Heart right ventricle (tissue), 16 donors: Measurements from ENCODE around the gene POLE2. TPM values are rescaled to one million over a fixed set of nuclear protein-coding genes. Genes with fewer than 3 reads are reported as not detected.

Experiments
- ATAC-seq, 8 donors: fragments of 200-7000 bp; cut with Tn5 transposase; one replicate each; pipeline ENCODE4 v1.9.1; 2020; ENCODE audit warnings: mild to moderate bottlenecking in 8 of 8, moderate library complexity in 8 of 8, moderate number of reproducible peaks in 1 of 8
- DNase-seq, 2 donors: peaks; one replicate each; pipeline ENCODE4 v3.0.0-alpha.2; 2020
- H3K27ac ChIP-seq, 10 donors: fragments of 200-600 bp; sonication (generic) in 2 of 10; one replicate each; pipeline versions ENCODE4 v1.5.0 to v1.8.0; 2020 to 2022; ENCODE audit warnings: mild to moderate bottlenecking in 3 of 10
- H3K27me3 ChIP-seq, 7 donors: fragments of 200-600 bp; one replicate each; pipeline ENCODE4 v1.8.0; 2021 to 2022; ENCODE audit warnings: mild to moderate bottlenecking in 2 of 7
- H3K36me3 ChIP-seq, 9 donors: fragments of 200-600 bp; sonication (generic) in 1 of 9; one replicate each; pipeline versions ENCODE4 v1.5.0 to v1.8.0; 2020 to 2022; ENCODE audit warnings: mild to moderate bottlenecking in 2 of 9
- H3K4me1 ChIP-seq, 9 donors: fragments of 200-600 bp; sonication (generic) in 1 of 9; one replicate each; pipeline versions ENCODE4 v1.5.0 to v1.8.0; 2020 to 2022; ENCODE audit warnings: mild to moderate bottlenecking in 4 of 9
- H3K4me3 ChIP-seq, 10 donors: fragments of 200-600 bp; sonication (generic) in 2 of 10; one replicate each; pipeline versions ENCODE4 v1.5.0 to v1.8.0; 2020 to 2022; ENCODE audit warnings: mild to moderate bottlenecking in 7 of 10, moderate library complexity in 2 of 10
- H3K9me3 ChIP-seq, 11 donors: fragments of 200-600 bp in 10 of 11; sonication (generic) in 2 of 11; one replicate each; pipeline versions ENCODE4 v1.5.0 to v1.8.0; 2013 to 2022; ENCODE audit warnings: mild to moderate bottlenecking in 2 of 11, control low read depth in 1 of 11, moderate library complexity in 1 of 11
- WGBS, 2 donors: extraction: QIAGEN DNeasy Blood & Tissue Kit; methylation state at CpG; one replicate each; pipeline ENCODE4 v1.1.7; 2013; ENCODE audit warnings: inconsistent platforms in 1 of 2; 5-methylcytosine and 5-hydroxymethylcytosine counted together
- intact Hi-C, 10 donors: fragments of 100-400 bp; cut with DNase I; formaldehyde crosslinking; loops; one replicate each; pipeline versions ENCODE4 v1.11.1 to v1.14.2; 2022
- polyA plus RNA-seq, 2 donors: library from polyadenylated mRNA; stranded (reverse); fragments of 200-250 nt; gene quantifications; one replicate each; pipeline ENCODE4 v1.2.3, GENCODE V29; 2013
- total RNA-seq, 10 donors: library from RNA; stranded (reverse); fragmentation: NEBNext Ultra II Directional in 3 of 10; extraction: Animal tissue kit (Norgen Biotek cat#: 25700) in 3 of 10; gene quantifications; one replicate each; pipeline versions ENCODE4 v1.2.1 to v1.2.4, GENCODE V29; 2021 to 2023
- TF ChIP-seq, protein P1 (sequence below), 9 donors: fragments of 200-600 bp; sonication (generic) in 2 of 9; IDR thresholded peaks; one replicate each; pipeline versions ENCODE4 v1.5.0 to v1.8.0; 2021 to 2022; ENCODE audit warnings: antibody characterized with exemption in 9 of 9, mild to moderate bottlenecking in 5 of 9, moderate library complexity in 1 of 9
- donor health status: Arrhythmogenic right ventricular cardiomyopathy.
- donor health status: ischemic (EF 13 %, LVEDD 7.1; RV severe dilation, severe dysfunction).
- donor health status: healthy with polysubstance abuse.
- donor health status: DM: no; HTN: yes; CAD: no.
- donor health status: DM: no; HTN: no; CAD: no.
- donor health status: ischemic (EF 25% LVEDD 6.9; RV normal size, moderate dysfunction).
- donor health status: ischemic (EF 25% LVEDD 5.7; RV mildly dilated, moderate dysfunction).
- donor health status: healthy.
- donor health status: DM: yes; HTN: yes; CAD: no.
- donor health status: Ischemic cardiomyopathy.
- donor health status: ischemic (EF 35%, LVEDD 5.7; RV mildly dilated, moderate dysfunction).
- donor health status: nonischemic (EF 11% LVEDD 7.7; RV severe dilation, severe dysfunction).
- donor health status: DM: yes; HTN: yes; CAD: no.
- donor health status: PGD.
- donor health status: ischemic (EF 29% LVEDD 5.4; RV normal size, mild dysfunction).
- donor health status: nonischemic (EF 23%, LVEDD 6.1; RV moderate dilation, normal function).

POLE2 gene
- total and polyA plus RNA-seq, 12 donors, result 0.25 to 2.0 (median 0.77) TPM

DNA sequence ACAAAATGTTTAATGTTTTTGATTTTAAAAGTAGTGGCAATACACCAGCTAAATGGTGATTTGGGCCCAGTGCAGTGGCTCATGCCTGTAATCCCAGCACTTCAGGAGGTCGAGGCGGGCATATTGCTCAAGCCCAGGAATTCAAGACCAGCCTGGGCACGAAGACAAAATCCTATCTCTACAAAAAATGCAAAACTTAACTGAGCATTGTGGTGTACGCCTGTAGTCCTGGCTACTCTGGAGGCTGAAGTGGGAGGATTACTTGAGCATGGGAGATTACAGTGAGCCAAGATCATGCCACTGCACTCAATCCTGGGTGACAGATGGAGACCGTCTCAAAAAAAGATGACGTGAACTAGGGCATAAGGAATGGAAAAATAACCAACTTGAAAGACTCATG is 72.2 kb downstream of the POLE2 start:
- Histone ChIP-seq H3K9me3 (no peaks in the 10 kb centered on the region), H3K27me3 (no peaks in the 10 kb centered on the region), H3K4me1 (peaks cover 0 to 27% (median 13%) of the 10 kb centered on the region in 9 donors), H3K4me3 (no peak overlapping the region), H3K36me3 (peaks cover 0 to 36% (median 11%) of the 10 kb centered on the region in 9 donors), H3K27ac (no peak overlapping the region)
- ATAC-seq (no peak), DNase-seq (no peak)
- TF ChIP-seq, protein P1, sequence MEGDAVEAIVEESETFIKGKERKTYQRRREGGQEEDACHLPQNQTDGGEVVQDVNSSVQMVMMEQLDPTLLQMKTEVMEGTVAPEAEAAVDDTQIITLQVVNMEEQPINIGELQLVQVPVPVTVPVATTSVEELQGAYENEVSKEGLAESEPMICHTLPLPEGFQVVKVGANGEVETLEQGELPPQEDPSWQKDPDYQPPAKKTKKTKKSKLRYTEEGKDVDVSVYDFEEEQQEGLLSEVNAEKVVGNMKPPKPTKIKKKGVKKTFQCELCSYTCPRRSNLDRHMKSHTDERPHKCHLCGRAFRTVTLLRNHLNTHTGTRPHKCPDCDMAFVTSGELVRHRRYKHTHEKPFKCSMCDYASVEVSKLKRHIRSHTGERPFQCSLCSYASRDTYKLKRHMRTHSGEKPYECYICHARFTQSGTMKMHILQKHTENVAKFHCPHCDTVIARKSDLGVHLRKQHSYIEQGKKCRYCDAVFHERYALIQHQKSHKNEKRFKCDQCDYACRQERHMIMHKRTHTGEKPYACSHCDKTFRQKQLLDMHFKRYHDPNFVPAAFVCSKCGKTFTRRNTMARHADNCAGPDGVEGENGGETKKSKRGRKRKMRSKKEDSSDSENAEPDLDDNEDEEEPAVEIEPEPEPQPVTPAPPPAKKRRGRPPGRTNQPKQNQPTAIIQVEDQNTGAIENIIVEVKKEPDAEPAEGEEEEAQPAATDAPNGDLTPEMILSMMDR (IDR thresholded peaks at IDR 0.05), result no peak
- intact Hi-C loops, result no loop called here
- 86 to 88% methylated on average over 6 of the region's 6 CpGs for WGBS, 2 donors

DNA sequence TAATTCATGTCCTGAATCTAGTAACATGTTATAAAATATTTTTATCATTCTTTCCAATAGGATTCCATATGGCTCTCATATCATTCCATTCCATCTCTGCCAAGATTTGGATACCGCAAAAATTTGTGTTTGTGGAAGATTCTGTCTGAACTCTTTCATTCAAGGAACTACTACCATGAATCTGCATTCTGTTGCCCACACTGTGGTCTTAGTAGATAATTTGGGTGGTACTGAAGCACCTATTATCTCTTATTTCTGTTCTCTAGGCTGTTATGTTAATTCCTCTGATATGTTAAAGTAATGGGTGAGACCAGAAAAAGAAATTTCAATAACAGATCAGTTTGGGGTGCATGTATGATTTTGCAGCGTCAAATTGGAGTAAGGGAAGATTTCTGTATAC is 73.8 kb downstream of the POLE2 start:
- H3K36me3 ChIP-seq, result peaks cover 0 to 39% (median 11%) of the 10 kb centered on the region in 9 donors
- TF ChIP-seq, protein P1 (IDR thresholded peaks at IDR 0.05), result no peak
- H3K27me3 ChIP-seq, result no peaks in the 10 kb centered on the region
- H3K4me3 ChIP-seq, result no peak overlapping the region
- DNase-seq, result no peak
- no peak overlapping the region for H3K27ac ChIP-seq
- intact Hi-C loops, result no loop called here
- no peaks in the 10 kb centered on the region for H3K9me3 ChIP-seq
- H3K4me1 ChIP-seq, result peaks cover 0 to 21% (median 6%) of the 10 kb centered on the region in 9 donors
- no peak for ATAC-seq
- WGBS, 2 donors, result 96 to 97% methylated on average over 2 of the region's 2 CpGs

DNA sequence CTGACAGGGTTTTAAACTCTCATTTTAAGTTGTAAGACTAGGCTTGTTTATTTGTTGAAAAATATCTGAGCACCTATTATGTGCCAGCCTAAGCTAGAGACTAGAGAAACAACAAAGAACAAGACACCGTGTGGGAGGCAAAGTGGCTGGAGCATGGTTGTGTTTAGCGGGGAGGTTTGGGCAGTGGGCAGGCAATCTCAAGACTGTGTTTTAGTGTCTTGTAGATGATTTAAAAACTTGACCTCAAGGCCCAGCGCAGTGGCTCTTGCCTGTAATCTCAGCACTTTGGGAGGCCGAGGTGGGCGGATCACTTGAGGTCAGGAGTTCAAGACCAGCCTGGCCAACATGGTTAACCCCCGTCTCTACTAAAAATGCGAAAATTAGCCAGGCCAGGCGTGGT is 75.3 kb downstream of the POLE2 start:
- intact Hi-C loops, result no loop called here
- Histone ChIP-seq H3K36me3 (peaks cover 0 to 29% (median 4%) of the 10 kb centered on the region in 9 donors), H3K4me1 (peaks cover 0 to 6% (median 0%) of the 10 kb centered on the region in 9 donors), H3K27me3 (no peaks in the 10 kb centered on the region), H3K27ac (no peak overlapping the region), H3K9me3 (no peaks in the 10 kb centered on the region), H3K4me3 (no peak overlapping the region)
- DNase-seq, result no peak
- 89 to 92% methylated on average over 8 of the region's 8 CpGs for WGBS, 2 donors
- no peak for ATAC-seq
- TF ChIP-seq, protein P1 (IDR thresholded peaks at IDR 0.05), result no peak

GRCh38 chr14:49612251-49612650 is 75.8 kb downstream of the POLE2 start:
- Histone ChIP-seq H3K36me3 (peaks cover 0 to 29% (median 4%) of the 10 kb centered on the region in 9 donors), H3K4me3 (no peak overlapping the region), H3K9me3 (no peaks in the 10 kb centered on the region), H3K27me3 (no peaks in the 10 kb centered on the region), H3K27ac (no peak overlapping the region), H3K4me1 (peaks cover 0 to 2% (median 0%) of the 10 kb centered on the region in 9 donors)
- 95 to 98% methylated on average over 4 of the region's 4 CpGs for WGBS, 2 donors
- intact Hi-C loops, result no loop called here
- no peak for DNase-seq
- ATAC-seq, result no peak
- TF ChIP-seq, protein P1 (IDR thresholded peaks at IDR 0.05), result no peak
